ENCODE data around the gene TSPEAR.

- no peak for TF ChIP-seq POLR2A (IDR thresholded peaks at IDR 0.05; ENCODE audit: extremely low read depth, insufficient read length)
- TF ChIP-seq, protein P1, sequence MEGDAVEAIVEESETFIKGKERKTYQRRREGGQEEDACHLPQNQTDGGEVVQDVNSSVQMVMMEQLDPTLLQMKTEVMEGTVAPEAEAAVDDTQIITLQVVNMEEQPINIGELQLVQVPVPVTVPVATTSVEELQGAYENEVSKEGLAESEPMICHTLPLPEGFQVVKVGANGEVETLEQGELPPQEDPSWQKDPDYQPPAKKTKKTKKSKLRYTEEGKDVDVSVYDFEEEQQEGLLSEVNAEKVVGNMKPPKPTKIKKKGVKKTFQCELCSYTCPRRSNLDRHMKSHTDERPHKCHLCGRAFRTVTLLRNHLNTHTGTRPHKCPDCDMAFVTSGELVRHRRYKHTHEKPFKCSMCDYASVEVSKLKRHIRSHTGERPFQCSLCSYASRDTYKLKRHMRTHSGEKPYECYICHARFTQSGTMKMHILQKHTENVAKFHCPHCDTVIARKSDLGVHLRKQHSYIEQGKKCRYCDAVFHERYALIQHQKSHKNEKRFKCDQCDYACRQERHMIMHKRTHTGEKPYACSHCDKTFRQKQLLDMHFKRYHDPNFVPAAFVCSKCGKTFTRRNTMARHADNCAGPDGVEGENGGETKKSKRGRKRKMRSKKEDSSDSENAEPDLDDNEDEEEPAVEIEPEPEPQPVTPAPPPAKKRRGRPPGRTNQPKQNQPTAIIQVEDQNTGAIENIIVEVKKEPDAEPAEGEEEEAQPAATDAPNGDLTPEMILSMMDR (IDR thresholded peaks at IDR 0.05; ENCODE audit: low read depth, low read length): no peak
These were observed 11.8 kb downstream of the TSPEAR start for GRCh38 chr21:44699502-44700001.

Data from NB4 (cell line).